Loucy (cell line): ENCODE data around the gene SYNE2.

ENCODE experiments used
- EZH2phosphoT487 ChIP-seq: fragments of 200-600 bp; IDR thresholded peaks from 2 replicates; pipeline ENCODE4 v1.6.1; 2018; ENCODE audit warnings: antibody characterized with exemption, mild to moderate bottlenecking, moderate library complexity, borderline replicate concordance
- TF ChIP-seq, protein P1 (sequence below): fragments of 200-600 bp; sonication (generic); conservative IDR thresholded peaks from 2 replicates; pipeline ENCODE4 v1.5.1; 2014; ENCODE audit warnings: mild to moderate bottlenecking, antibody characterized with exemption, low read length

DNA sequence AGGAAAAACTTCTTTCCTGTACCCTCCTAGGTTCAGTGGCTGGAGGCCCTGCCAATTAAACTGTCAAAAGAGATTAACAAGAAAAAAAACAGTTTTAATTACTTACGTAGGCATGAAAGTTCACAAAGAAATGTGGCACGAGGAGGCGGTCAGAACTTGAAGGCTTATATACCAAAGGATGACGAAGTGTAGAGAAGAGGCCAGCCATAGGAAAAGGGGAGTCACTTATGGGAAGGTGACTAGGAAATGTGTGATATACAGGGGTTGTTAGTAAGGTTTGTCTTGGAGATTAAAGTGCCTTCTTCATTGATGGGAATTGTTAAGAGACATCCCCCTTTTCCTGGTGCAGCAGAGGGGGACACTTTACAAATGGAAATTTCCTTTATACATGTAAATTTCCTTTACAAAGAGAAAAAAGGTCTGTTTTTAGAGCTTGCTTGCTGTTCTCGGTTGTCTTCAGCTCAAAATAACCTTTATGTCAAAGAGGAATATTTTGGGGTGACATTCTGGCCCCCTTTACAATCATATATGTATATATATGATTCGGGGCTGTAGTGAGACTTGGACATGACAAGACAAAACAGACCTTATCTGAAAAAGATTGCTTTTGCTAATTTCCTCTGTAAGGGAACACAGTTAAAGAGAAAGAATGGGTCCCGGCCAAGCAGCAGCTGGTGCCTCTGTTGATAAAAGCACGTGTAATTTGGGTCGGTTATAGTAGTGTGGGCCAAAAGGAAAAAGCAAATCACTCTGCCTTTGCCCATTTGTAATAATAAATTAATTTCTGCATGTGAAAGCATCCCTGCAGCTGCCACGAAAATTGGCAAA is 38.6 kb downstream of the SYNE2 start:
- TF ChIP-seq EZH2phosphoT487: no peak
- TF ChIP-seq, protein P1, sequence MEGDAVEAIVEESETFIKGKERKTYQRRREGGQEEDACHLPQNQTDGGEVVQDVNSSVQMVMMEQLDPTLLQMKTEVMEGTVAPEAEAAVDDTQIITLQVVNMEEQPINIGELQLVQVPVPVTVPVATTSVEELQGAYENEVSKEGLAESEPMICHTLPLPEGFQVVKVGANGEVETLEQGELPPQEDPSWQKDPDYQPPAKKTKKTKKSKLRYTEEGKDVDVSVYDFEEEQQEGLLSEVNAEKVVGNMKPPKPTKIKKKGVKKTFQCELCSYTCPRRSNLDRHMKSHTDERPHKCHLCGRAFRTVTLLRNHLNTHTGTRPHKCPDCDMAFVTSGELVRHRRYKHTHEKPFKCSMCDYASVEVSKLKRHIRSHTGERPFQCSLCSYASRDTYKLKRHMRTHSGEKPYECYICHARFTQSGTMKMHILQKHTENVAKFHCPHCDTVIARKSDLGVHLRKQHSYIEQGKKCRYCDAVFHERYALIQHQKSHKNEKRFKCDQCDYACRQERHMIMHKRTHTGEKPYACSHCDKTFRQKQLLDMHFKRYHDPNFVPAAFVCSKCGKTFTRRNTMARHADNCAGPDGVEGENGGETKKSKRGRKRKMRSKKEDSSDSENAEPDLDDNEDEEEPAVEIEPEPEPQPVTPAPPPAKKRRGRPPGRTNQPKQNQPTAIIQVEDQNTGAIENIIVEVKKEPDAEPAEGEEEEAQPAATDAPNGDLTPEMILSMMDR: no peak
